ENCODE measurements around the gene ATP9A.

The ATP9A gene

DNA sequence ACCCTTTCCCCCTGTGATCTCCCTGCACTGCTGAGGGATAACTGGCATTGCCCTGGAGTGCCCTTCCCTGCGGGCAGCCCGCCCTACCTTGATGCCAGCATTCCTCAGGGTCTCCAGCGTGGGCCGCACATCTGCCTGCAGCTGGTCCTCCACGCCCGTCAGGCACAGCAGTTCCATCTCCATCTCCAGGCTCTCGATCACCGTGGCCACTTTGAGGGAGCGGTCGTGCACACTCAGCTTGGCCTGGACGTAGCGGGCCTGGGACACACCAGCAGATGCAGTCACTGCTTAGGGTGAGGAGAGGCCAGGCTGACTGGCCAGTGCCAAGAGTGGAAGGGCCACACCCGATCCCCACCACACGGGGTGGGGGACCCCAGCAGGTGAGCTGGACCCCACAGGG, 143.1 kb downstream of the ATP9A start:
- DNase-seq: no peak

DNA sequence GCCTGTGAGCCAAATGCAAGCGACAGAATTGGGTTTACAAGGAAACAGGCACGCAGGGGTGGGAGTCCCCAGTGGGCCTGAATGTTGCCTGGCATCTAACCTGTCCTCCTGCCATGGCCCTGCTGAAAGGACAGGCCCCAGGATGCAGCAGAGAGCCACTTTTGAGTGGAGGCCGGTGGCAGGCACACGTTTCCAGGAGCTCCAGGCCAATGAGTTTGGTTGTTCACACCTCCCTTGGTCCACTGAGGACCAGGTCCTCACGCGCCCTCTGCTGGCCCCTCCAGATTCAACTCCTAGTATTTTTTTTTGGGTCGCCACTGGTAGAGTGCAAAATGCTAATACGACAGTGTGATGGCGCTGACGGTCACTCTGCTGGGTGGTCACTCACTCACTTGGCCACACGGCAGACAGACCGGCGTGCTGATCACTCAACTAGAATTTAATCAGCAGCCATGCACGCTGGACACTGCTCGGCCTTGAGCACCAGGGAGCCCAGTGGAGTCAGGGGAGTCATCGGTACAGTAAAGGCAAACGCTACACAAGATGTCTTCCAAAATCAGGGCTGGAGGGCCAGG, 143.9 kb downstream of the ATP9A start:
- peak; percentile 16 to 79 for DNase-seq

DNA sequence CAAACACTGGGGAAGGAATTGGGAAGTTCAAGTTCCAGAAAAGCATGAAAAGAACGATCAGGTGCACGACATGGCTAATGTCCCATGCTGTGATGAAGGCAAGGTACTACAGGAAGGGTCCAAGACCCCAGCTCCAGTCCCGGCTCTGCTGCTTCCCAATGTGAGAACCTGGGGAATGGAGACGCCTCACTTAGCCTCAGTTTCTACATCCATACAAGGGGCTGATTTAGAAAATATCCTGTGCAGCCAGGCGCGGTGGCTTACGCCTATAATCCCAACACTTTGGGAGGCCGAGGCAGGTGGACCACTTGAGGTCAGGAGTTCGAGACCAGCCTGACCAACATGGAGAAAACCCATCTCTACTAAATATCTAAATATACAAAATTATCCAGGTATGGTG, 144.9 kb downstream of the ATP9A start:
- no peak for DNase-seq

DNA sequence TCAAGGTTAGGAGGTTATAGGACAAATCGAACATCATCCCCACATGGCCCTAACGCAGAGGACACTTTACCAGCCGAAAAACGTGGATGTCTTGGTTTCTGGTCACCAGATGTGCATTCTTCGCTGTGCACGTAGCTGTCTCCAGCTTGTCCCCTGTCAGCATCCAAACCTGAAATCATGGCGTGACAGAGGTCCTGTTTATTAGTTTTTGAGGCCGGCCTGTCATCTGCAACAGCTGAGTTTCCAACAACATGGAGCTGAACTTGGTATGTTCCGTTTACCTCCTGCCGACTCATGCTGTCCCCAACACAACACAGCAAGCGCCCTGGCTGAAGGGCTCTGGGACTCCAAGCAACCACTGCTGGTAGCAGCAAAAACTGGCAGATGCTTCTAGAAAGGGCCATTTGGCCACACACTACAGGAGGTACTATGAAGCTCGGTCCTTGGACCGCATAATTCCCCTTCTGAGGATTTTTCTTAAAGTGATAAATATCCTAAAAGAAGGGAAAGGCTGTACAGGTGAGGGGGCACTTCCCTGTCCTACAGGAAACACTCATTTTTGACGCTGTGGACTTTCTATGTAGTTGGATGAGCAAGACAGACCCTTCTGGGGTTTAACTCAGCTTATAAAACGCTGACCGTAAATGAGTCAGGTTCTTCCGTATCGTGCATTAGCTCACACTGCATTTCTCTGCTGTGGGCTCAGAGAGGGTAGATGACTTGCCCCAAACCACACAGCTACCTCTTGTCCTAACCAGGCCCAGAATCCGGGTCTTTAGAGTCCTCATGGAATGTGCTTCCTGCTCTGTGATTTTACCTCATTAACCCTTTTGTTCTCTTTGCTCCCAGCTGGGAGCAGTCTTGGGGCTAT, 146.0 kb downstream of the ATP9A start:
- no peak for DNase-seq

DNA sequence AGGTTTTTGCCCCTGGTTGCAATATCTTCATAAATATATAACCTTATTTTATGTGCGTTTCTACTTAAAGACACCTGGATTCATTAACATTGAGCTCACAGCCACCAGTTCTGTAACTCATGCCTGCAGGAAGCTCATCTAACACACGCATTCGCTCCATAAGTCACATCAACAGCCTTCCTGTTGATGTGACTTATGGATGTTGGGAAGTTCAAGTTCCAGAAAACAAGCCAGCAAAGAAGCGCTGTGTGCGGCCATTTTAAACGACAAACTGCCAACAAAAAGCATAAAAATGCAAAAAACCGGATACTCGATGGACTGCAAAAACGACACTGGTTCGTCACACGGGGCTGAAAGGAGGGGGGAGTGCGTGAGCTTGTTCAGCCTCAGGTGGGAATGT, 147.8 kb downstream of the ATP9A start:
- DNase-seq: no peak

DNA sequence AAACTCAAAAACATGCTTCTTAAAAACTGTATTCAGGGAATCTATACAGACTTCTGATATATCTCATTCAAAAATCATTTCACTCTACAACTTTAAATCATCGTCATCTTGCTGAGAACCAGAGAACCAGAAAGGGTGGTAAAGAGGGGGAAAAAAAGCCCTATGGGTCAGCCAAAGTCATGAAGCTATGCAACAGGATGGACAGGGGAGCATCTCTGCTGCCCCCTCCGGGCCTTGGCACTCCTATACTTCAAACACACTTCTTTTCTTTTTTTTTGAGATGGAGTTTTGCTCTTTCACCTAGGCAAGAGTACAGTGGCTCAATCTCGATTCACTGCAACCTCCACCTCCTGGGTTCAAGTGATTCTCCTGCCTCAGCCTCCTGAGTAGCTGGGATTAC, 152.1 kb downstream of the ATP9A start:
- DNase-seq: peak in 1 of 2 experiments; percentile 18

DNA sequence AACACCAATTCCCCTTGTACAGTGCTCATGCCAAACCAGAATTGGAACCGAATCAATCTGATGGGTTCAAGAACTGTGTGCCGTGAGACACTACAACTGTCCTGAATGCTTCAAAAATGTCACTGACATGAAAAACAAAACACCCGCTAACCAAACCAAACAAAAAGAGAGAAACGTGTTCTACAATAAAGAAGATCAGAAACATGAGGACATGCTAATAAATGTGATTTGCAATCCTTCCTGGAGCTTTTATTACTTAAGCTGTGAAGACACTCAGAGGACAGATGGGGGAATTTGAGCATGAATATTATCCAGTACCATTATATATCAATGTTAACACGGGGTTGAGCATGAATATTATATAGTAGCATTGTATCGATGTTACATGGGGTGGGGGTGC, 153.5 kb downstream of the ATP9A start:
- DNase-seq: no peak

DNA sequence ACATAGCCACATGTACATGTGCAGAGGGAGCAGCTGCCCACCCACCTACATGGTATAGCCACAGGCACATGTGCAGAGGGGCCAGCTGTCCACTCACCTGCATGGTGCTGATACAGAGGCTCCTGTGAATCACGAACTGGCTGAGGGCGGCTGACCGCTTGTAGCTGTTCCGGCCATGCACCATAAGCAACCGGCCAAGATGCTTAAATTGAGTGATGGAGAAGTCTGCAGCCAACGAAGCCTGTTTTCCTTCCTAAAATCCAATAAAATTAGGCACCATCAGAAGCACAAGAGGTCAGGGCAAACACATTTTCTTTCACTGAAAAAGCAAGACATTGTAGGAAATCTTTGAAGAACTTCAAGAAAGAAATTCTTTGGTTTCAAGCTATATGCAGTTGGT, 154.6 kb downstream of the ATP9A start:
- no peak for DNase-seq

DNA sequence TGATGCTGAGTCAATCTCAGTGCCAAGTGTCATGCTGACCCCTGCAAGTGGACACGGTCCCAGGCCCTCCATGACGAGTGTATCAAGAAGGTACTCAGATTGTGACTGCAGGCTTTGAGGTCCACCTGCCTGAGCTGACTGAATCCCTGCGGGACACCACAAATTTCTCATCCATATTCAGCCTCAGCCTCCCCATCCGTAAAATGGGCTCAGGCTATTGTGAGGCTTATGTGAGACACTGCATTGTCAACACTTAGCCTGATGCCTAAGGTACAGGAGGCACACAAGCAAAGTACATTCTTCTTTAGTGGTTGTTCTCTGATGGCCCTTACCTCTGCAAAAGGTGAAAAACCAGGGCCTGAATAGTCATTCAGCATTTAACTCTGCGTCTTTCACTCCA, 155.3 kb downstream of the ATP9A start:
- no peak for DNase-seq

DNA sequence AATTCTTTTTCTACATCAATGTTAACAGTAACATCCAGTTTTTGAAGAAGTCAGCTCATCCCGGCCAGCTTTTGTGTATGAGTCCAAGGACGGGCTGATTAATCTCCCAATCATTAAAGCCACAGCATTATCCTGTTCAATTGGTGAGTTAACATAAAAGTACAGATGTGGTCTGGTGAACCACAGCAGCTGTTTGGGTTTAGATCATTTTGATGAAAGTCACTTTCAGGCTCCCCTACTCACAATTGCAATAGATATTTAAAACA, 156.6 kb downstream of the ATP9A start:
- DNase-seq: no peak

DNA sequence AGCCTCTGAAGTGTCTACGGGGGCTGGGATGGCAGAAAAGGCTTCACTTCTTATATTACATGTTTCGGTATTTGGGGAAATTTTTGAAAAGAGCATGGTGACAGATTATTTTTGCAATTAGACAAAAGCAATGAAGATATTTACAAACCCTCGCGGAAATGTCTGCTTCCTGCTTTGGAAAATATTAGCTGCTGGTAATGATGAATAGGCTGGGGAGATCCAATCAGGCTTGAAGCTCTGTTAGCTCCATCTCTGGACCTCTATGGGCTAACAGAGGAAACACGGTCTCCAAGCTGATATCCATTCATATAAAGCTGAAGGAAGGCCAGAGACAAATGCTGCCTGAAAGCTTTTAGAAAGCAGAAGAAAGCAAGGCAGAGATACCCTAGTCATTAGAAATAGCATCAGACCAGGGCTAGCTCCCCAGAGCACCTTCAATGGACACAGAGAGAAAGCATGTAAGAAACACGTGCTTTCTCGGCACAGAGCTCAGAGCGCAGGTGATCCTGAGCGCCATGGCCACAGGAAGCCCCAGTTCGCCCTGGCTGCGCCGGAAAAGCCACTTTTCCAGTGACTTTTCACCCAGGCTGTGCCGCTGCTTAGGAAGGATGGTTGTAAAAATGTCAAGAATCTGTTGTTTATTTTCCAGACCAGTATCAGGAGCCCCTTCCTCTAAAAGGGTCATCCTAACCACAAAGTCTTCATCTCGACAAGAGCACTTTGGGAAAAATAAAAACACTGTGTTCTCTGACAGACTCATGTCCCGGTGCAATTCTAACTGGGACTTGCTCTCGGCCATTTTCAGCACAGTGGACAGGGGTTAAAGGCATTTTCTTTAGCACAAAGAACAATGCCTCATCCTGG, 157.2 kb downstream of the ATP9A start:
- no peak for DNase-seq

DNA sequence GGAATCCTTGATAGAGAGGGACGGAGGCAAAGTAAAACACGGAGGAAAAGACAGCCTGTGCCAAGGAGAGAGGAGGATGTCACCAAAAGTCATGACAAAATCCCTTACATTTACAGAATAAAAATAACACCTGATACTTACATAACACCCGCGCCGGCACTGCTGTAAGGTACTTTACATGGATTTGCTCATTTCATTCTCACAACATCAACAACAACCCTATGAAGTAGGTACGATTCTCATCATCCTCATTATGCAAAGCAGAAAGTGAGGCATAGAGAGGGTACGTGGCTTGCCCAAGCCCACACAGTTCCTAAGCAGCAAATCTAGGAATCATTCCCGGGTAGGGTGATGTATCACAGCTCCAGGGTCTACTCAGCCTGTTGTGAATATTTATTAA, 158.1 kb downstream of the ATP9A start:
- no peak for DNase-seq

DNA sequence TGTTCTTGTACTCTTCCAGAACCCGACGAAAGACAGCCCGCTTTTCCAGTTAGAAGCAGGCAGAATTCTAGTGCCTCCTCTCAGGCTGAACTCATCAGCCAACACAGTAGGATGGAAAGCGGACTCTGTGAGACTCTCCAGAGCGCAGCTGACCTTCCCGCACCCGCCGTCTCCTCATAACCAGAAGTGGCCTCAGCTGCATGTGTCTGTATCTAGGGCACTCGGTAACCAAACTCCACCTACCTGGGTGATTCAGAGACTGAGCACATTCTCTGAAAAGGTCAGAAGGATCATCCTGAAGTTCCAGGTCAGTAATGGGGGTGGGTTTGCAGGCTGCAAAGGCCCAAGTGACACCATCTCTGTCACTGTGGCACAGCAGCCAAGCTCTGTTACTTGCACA, 158.9 kb downstream of the ATP9A start:
- DNase-seq: no peak

DNA sequence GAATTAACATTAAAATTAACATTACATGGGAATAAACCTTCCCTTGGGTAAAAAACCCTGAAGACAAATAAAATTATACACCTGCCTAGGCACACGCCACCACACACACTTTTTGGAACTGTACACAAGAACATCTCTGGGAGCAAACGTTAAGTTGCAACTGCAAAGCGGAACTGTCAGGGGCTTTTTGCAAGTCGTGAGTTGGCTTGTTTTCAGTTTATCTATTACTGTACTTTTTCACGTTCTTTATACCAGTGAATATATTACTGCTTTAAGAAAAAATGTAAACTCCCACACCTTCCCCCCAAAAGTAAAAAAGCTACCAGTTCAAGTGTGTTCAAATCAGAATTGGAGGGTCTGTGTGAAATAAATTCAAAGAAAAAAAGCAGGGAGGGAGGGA, 160.1 kb downstream of the ATP9A start:
- no peak for DNase-seq

DNA sequence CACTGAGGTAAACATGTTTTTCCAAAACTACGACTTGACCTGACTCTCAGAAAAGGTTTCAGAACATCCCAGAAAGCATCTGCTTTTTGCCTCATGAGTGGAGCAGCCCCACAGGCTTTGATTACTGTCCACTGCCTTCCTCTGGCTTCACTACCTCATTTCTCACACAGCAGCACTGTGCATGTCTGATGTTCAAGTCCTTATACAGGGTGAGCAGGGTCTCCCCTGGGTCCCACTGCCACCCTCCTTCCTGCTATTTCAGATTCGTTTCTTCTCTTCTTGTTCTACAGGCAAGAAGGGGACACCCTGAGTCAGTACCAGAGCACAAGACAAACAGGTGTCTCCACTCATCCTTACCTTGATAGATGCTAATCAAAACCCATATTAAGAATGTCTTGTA, 161.0 kb downstream of the ATP9A start:
- DNase-seq: no peak

DNA sequence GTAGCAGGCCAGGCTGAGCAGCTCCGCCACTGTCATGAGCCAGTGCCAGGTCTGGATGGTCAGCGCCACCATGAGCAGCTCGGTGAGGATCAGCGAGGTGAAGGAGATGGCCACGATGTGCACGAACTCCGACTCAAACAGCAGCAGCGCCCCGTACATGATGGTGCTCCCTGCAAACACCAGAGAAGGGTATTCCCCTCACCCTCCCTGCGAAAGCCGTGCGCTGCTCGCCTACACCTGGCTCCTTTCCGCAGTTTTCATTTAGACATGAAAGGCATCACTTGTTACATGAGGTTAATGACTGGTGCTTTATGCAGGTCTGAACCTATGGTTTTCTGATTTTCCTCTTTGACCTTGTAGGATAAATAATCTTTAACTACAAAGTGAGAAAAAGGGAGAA, 163.3 kb downstream of the ATP9A start:
- no peak for DNase-seq

DNA sequence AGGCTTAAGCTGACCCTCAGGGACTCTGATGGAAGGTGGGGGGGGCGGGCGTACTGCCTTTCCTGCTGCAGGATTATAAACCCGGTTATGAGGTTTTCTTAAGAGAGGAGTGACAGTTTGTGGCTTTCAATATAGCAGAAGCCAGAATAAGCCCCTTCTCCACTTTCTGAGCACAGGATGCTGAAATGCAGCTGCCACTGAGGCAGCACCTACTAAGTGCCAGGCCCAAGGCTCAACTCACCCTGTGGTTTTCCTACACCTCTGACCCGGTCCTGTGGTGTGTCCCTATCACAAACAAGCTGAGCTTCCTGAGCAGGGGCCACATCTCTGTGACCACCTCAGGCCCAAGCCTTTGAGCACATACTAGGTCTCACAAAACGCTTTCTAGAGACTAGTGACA, 166.1 kb downstream of the ATP9A start:
- DNase-seq: no peak

DNA sequence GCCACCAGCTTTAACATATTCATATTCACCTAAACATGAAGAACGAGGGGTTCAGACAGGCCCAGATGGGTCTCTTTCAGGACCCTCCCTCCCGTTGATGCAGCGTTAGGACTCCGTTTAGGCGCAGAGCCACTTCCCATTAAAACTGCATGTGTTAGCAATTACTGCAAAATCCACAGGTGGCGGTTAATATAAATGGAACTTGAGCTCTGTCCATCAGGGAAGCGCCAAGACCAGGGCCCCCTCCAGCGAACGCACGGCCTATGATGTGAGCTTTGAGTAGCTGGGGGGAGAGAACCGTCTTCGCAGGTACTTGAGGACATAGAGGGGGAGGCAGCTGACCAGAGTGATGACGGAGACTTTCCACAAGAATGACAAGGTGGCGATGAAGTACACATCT, 167.2 kb downstream of the ATP9A start:
- DNase-seq: no peak

DNA sequence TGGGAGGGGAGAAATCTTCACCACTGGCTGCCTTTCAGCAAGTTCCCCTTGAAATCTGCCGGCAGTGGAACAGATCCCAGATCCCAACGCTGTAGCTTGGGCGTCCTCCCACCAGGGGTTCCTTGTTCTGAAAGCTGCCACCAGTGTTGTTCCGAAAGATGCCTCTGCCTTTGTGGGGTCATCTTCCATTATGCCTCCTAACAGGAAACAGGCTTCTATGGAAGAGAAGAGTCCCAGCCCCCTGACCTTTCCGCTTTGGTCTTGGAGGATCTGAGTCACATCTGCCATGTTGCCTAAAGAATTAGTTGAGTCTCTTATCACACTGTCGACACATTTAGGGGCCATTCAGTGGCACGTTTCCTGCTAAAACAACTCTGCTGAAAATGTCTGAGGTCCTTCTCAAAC, 168.2 kb downstream of the ATP9A start:
- no peak for DNase-seq

DNA sequence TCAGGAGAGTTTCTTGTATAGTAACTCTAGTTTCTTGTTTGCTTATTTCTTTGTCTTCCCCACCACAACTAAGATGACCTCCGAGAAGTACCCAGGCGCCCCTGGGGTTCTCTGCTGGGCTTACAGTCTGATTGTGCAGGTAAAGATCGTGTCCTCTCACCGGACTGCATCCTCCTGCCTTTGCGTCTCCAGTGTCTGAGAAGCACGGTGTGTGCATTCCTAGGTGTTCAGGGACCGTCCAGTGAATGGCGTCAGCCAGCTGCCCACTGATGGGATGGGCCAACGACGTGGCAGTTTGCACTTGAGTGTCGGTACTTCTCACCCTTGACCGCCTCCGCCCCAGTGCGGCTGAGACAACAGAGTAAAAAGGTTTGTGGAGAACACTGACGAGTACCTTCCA, 169.6 kb downstream of the ATP9A start:
- no peak for DNase-seq

DNA sequence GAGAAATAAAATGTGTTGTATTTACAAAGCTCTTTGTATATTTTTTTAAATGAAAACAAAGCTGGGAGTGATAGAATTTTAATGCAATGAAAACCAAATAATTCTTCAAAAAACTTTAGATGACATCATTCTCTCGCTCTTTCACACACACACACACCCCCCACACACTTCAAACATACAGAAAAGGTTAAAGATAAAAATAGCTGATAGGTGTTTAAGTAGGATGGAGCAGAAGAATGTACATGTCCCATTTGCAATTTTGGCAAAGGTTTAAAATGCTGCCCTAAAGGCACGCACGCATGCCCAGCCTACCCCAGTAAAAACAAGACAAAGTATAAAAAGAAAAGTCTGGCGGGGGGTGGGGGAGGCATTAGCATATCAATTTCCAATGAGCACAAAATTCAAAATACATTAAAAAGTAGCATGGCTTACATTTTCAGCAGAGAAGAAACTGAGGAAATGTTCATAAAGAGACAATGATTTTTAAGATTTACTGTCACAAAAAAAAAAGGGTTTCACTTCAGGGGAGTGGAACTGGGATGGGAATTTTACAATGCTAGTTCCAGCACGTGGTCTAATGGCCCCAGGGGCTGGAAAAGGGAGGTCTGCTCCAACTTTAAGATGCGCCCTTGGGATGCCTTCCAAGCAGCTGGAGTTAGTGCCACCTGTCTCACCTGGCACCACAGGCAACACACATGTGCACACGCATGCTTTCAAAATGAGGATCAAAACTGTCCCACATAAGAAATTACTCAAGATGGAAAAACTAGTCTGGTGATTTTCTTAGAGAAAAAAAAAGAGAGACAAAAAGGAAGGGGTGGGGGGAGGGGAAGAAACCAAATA, 170.6 kb downstream of the ATP9A start:
- no peak for DNase-seq

DNA sequence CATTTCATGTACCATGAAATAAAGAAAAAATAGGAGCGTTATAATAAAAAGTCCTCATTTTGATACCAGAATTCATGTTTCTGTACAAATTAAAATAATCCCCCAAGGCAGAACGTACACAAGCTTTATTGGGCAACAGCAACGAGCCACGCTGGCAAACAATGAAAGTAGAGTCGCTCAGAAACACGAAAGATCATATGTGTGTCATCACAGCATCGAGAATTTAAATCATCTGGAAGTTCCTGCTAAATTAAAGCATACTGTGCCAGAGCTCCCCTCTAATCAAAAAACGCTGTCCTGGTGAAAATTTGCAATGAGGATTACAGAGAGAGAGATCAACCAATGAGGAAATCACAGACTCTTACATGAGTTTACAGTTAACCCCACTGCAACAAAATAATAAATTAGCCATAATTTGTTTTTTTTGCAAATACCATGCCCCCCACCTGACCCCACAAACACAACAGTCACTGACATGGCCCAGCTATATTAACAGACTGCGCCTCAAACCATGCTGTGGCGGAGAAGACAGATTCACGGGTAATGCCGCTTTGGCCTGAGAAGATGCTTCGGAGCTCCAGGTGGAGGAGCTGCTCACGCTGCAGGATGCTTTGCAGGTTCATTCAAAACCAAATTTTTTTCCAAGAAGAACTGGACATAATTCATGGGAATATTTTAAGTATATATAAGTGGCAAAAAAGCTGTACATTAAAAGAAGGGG, 171.4 kb downstream of the ATP9A start:
- no peak for DNase-seq

DNA sequence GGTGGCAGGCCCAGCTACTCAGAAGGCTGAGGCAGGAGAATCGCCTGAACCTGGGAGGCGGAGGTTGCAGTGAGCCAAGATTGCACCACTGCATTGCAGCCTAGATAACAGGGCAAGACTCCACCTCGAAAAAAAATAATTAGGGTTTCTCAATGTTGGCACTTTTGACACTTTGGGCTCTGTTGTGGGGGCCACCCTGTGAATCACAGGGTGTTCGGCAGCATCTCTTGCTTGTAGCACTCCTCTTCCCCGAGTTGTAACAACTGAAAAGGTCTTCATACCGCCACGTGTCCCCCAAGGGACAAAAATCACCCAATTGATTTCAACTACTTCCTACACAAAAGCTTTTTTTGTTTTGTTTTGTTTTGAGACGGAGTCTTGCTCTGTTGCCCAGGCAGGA, 172.4 kb downstream of the ATP9A start:
- no peak for DNase-seq

All from SW 1271 (cell line).